Natural killer cell (primary cell): ENCODE results near the gene TBX6. TPM values are rescaled to one million over a fixed set of nuclear protein-coding genes. Genes with fewer than 3 reads are reported as not detected.

Experiments
- ATAC-seq, 3 donors: fragments of 150-1000 bp in 2 of 3; fragments of 200-7000 bp in 1 of 3; cut with Tn5 transposase; 1 replicate in 1 of 3; 2 replicates in 2 of 3; pipeline ENCODE4 v1.10.0; 2021; ENCODE audit warnings: mild to moderate bottlenecking in 2 of 3, moderate library complexity in 2 of 3
- DNase-seq, 2 donors: peaks; one replicate each; pipeline versions ENCODE4 v3.0.0 to v3.0.0-alpha.2; 2013 to 2021; ENCODE audit warnings: mixed read lengths in 1 of 2
- H3K27ac ChIP-seq: one replicate; pipeline ENCODE4 v1.5.1; 2013; ENCODE audit warnings: mild to moderate bottlenecking, low read length
- H3K27me3 ChIP-seq: one replicate; pipeline ENCODE4 v1.6.1; 2013; ENCODE audit warnings: low read length; ENCODE audit not compliant: control insufficient read depth, insufficient read depth
- H3K36me3 ChIP-seq: one replicate; pipeline ENCODE4 v1.6.1; 2013; ENCODE audit warnings: low read length; ENCODE audit not compliant: control insufficient read depth, insufficient read depth
- H3K4me1 ChIP-seq: one replicate; pipeline ENCODE4 v1.6.1; 2013; ENCODE audit warnings: low read length; ENCODE audit not compliant: control insufficient read depth, insufficient read depth
- H3K4me3 ChIP-seq: one replicate; pipeline ENCODE4 v1.5.1; 2013; ENCODE audit warnings: low read length
- H3K9me3 ChIP-seq: one replicate; pipeline ENCODE4 v1.6.1; 2013; ENCODE audit warnings: low read length; ENCODE audit not compliant: control insufficient read depth, insufficient read depth
- H3K27ac Mint-ChIP-seq, 2 donors: one replicate each; pipeline ENCODE4 v1.8.0; 2022; ENCODE audit warnings: mild to moderate bottlenecking in 2 of 2, mixed read lengths in 2 of 2, moderate library complexity in 1 of 2
- H3K27me3 Mint-ChIP-seq, 2 donors: one replicate each; pipeline ENCODE4 v1.8.0; 2022; ENCODE audit warnings: low read depth in 2 of 2, mixed read lengths in 2 of 2
- H3K36me3 Mint-ChIP-seq: one replicate; pipeline ENCODE4 v1.8.0; 2022; ENCODE audit warnings: mixed read lengths
- H3K4me1 Mint-ChIP-seq, 2 donors: one replicate each; pipeline ENCODE4 v1.8.0; 2022; ENCODE audit warnings: mixed read lengths in 2 of 2
- H3K4me3 Mint-ChIP-seq: one replicate; pipeline ENCODE4 v1.8.0; 2022; ENCODE audit warnings: mild to moderate bottlenecking, moderate library complexity, mixed read lengths
- H3K9me3 Mint-ChIP-seq, 2 donors: one replicate each; pipeline ENCODE4 v1.8.0; 2022; ENCODE audit warnings: mixed read lengths in 2 of 2
- CTCF ChIP-seq: fragments of 200-600 bp; IDR thresholded peaks from one replicate; pipeline ENCODE4 v1.8.0; 2022; ENCODE audit warnings: antibody characterized with exemption
- WGBS: methylation state at CpG from one replicate; pipeline ENCODE4 v1.1.7; 2013; ENCODE audit warnings: missing lambda C conversion rate; ENCODE audit not compliant: insufficient coverage; 5-methylcytosine and 5-hydroxymethylcytosine counted together
- intact Hi-C: fragments of 100-400 bp; cut with micrococcal nuclease; formaldehyde crosslinking; loops from one replicate; pipeline ENCODE4 v1.14.2; 2022
- total RNA-seq, 4 donors: library from RNA; stranded (reverse); fragments of 120-200 nt in 1 of 4; gene quantifications; one replicate each; pipeline versions ENCODE4 v1.2.3 to v1.2.4, GENCODE V29; 2013 to 2022

The TBX6 gene
- total RNA-seq, 3 donors from 2014 or later (not counting 1 experiment from before 2014, with no cell fraction given): 0.91 to 1.1 (median 0.98) TPM

GRCh38 chr16:30136971-30137605, 45.4 kb upstream of the TBX6 start:
- H3K9me3 Mint-ChIP-seq: no peaks in the 10 kb centered on the region
- H3K4me3 ChIP-seq: no peak overlapping the region
- H3K4me3 Mint-ChIP-seq: no peak overlapping the region

GRCh38 chr16:30132591-30132990, 40.9 kb upstream of the TBX6 start:
- H3K27me3 Mint-ChIP-seq: no peaks in the 10 kb centered on the region
- H3K4me1 Mint-ChIP-seq: no peaks in the 10 kb centered on the region
- peaks cover 16% of the 10 kb centered on the region for H3K4me1 ChIP-seq
- no peak overlapping the region for H3K27ac Mint-ChIP-seq
- H3K9me3 ChIP-seq: peaks cover 11% of the 10 kb centered on the region
- DNase-seq: no peak
- H3K27me3 ChIP-seq: no peaks in the 10 kb centered on the region
- H3K4me3 Mint-ChIP-seq: no peak overlapping the region
- no peaks in the 10 kb centered on the region for H3K36me3 Mint-ChIP-seq
- no peak overlapping the region for H3K27ac ChIP-seq
- 77% methylated on average over 3 of the region's 3 CpGs for WGBS
- intact Hi-C loops: no loop called here
- H3K9me3 Mint-ChIP-seq: no peaks in the 10 kb centered on the region
- no peak for TF ChIP-seq CTCF
- no peaks in the 10 kb centered on the region for H3K36me3 ChIP-seq
- H3K4me3 ChIP-seq: no peak overlapping the region
- no peak for ATAC-seq

More at GRCh38 chr16:30136971-30137605, 45.4 kb upstream of the TBX6 start:
- Histone ChIP-seq H3K27ac (no peak overlapping the region), H3K4me1 (no peaks in the 10 kb centered on the region), H3K27me3 (no peaks in the 10 kb centered on the region), H3K9me3 (no peaks in the 10 kb centered on the region), H3K36me3 (no peaks in the 10 kb centered on the region)
- H3K27ac Mint-ChIP-seq: no peak overlapping the region
- 91% methylated on average over 11 of the region's 11 CpGs for WGBS
- ATAC-seq (no peak), DNase-seq (no peak)
- intact Hi-C loops: no loop called here
- H3K27me3 Mint-ChIP-seq: peaks cover 0 to 3% of the 10 kb centered on the region in 2 donors
- H3K4me1 Mint-ChIP-seq: peaks cover 0 to 4% of the 10 kb centered on the region in 2 donors
- no peak for TF ChIP-seq CTCF
- H3K36me3 Mint-ChIP-seq: no peaks in the 10 kb centered on the region

- H3K27me3 ChIP-seq: no peaks in the 10 kb centered on the region
- intact Hi-C loops: no loop called here
- peaks cover 11% of the 10 kb centered on the region for H3K9me3 ChIP-seq
- Mint-ChIP-seq H3K4me3 (no peak overlapping the region), H3K36me3 (no peaks in the 10 kb centered on the region), H3K27ac (no peak overlapping the region), H3K4me1 (no peaks in the 10 kb centered on the region), H3K9me3 (no peaks in the 10 kb centered on the region), H3K27me3 (no peaks in the 10 kb centered on the region)
- ATAC-seq: no peak
- no peak overlapping the region for H3K27ac ChIP-seq
- no peak for DNase-seq
- 93% methylated on average over 4 of the region's 4 CpGs for WGBS
- H3K4me1 ChIP-seq: peaks cover 16% of the 10 kb centered on the region
- no peak overlapping the region for H3K4me3 ChIP-seq
- H3K36me3 ChIP-seq: no peaks in the 10 kb centered on the region
- TF ChIP-seq CTCF: no peak
These were observed 40.2 kb upstream of the TBX6 start for GRCh38 chr16:30131869-30132475.
